Type B pancreatic cell (in vitro differentiated cells): ENCODE measurements around the gene SLC10A3. TPM values are rescaled to one million over a fixed set of nuclear protein-coding genes. Genes with fewer than 3 reads are reported as not detected.

Source experiments
- DNase-seq: peaks from one replicate; pipeline ENCODE4 v3.0.0; 2021; ENCODE audit warnings: mixed read lengths; ENCODE audit not compliant: unreplicated experiment; ENCODE audit errors: extremely low spot score
- H3K27ac Mint-ChIP-seq: 2 replicates; pipeline ENCODE4 v1.8.0; 2021; ENCODE audit warnings: mild to moderate bottlenecking, mixed read lengths
- H3K27me3 Mint-ChIP-seq: 2 replicates; pipeline ENCODE4 v1.8.0; 2021; ENCODE audit warnings: mixed read lengths
- H3K36me3 Mint-ChIP-seq: 2 replicates; pipeline ENCODE4 v1.8.0; 2021; ENCODE audit warnings: mixed read lengths
- H3K4me1 Mint-ChIP-seq: one replicate; pipeline ENCODE4 v1.8.0; 2021; ENCODE audit warnings: mixed read lengths; ENCODE audit not compliant: unreplicated experiment
- H3K4me3 Mint-ChIP-seq: 2 replicates; pipeline ENCODE4 v1.8.0; 2021; ENCODE audit warnings: mild to moderate bottlenecking, mixed read lengths
- H3K9me3 Mint-ChIP-seq: 2 replicates; pipeline ENCODE4 v1.8.0; 2021; ENCODE audit warnings: mixed read lengths
- CTCF ChIP-seq: fragments of 200-600 bp; sonication (generic); conservative IDR thresholded peaks from 2 replicates; pipeline ENCODE4 v1.5.0; 2021; ENCODE audit warnings: antibody characterized with exemption, mild to moderate bottlenecking
- total RNA-seq: library from RNA; stranded (reverse); gene quantifications from 2 replicates; pipeline ENCODE4 v1.2.1, GENCODE V29; 2021; ENCODE audit warnings: low replicate concordance

Gene SLC10A3
- total RNA-seq, 1 donor from 2014 or later = 13.0 TPM

GRCh38 chrX:154471839-154472684 lies 18.4 kb downstream of the SLC10A3 start:
- Mint-ChIP-seq H3K27ac (no peak overlapping the region), H3K9me3 (no peaks in the 10 kb centered on the region), H3K4me1 (no peaks in the 10 kb centered on the region), H3K36me3 (no peaks in the 10 kb centered on the region), H3K4me3 (no peak overlapping the region), H3K27me3 (no peaks in the 10 kb centered on the region)
- no peak for DNase-seq
- TF ChIP-seq CTCF = no peak

DNA sequence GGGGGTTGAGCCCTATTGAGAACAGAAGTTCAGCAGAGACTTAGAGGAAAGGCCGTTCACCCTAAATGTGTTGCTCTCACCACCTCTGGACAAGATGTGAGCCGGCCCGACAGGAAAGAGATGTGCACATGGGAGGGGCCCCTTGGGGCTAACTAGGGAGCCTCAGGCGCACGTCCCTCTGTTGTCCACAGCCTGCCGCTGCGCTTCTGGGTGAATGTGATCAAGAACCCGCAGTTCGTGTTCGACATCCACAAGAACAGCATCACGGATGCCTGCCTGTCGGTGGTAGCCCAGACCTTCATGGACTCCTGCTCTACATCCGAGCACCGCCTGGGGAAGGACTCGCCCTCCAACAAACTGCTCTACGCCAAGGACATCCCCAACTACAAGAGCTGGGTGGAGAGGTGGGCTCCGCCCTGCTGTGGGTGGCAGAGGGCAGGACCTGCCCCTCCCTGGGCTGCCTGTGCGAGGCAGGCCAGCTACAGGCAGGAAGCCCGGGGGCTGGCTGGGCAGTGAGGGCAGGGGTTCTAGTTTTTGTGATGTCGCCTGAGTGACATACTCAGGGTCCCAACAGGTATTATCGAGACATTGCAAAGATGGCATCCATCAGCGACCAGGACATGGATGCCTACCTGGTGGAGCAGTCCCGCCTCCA lies 19.4 kb downstream of the SLC10A3 start:
- Mint-ChIP-seq H3K36me3 (no peaks in the 10 kb centered on the region), H3K4me3 (no peak overlapping the region), H3K27ac (no peak overlapping the region), H3K4me1 (no peaks in the 10 kb centered on the region), H3K9me3 (no peaks in the 10 kb centered on the region), H3K27me3 (no peaks in the 10 kb centered on the region)
- TF ChIP-seq CTCF = no peak
- DNase-seq = no peak

- H3K36me3 Mint-ChIP-seq = no peaks in the 10 kb centered on the region
- no peak for DNase-seq
Measured at GRCh38 chrX:154470434-154470833, 20.0 kb downstream of the SLC10A3 start.

GRCh38 chrX:154469880-154470279 lies 20.5 kb downstream of the SLC10A3 start:
- H3K27ac Mint-ChIP-seq = no peak overlapping the region
- H3K9me3 Mint-ChIP-seq = no peaks in the 10 kb centered on the region
- no peaks in the 10 kb centered on the region for H3K4me1 Mint-ChIP-seq
- no peak overlapping the region for H3K4me3 Mint-ChIP-seq
- TF ChIP-seq CTCF = no peak
- H3K36me3 Mint-ChIP-seq = no peaks in the 10 kb centered on the region
- DNase-seq = no peak
- H3K27me3 Mint-ChIP-seq = no peaks in the 10 kb centered on the region

More at GRCh38 chrX:154470434-154470833, 20.0 kb downstream of the SLC10A3 start:
- H3K27ac Mint-ChIP-seq = no peak overlapping the region
- no peak overlapping the region for H3K4me3 Mint-ChIP-seq
- no peaks in the 10 kb centered on the region for H3K27me3 Mint-ChIP-seq
- no peak for TF ChIP-seq CTCF
- no peaks in the 10 kb centered on the region for H3K9me3 Mint-ChIP-seq
- H3K4me1 Mint-ChIP-seq = no peaks in the 10 kb centered on the region

GRCh38 chrX:154469114-154469513 lies 21.3 kb downstream of the SLC10A3 start:
- Mint-ChIP-seq H3K36me3 (no peaks in the 10 kb centered on the region), H3K4me1 (no peaks in the 10 kb centered on the region), H3K9me3 (no peaks in the 10 kb centered on the region), H3K27me3 (no peaks in the 10 kb centered on the region), H3K27ac (no peak overlapping the region), H3K4me3 (no peak overlapping the region)
- no peak for DNase-seq
- TF ChIP-seq CTCF = no peak
